Amniotic stem cell (primary cell): Measurements from ENCODE around the gene AKR1C1.
"Not testable (repeated sequence)": the region's sequence is repeated elsewhere in the genome, so short reads cannot be mapped to it uniquely, and the experiment has no call there.

ENCODE experiments used
- DNase-seq: peaks from one replicate; lab custom pipeline; 2025; lab: John Stamatoyannopoulos, UW

Gene AKR1C1

GRCh38 chr10:5019770-5020612 is 56.8 kb downstream of the AKR1C1 start:
- not testable (repeated sequence) for DNase-seq

DNA sequence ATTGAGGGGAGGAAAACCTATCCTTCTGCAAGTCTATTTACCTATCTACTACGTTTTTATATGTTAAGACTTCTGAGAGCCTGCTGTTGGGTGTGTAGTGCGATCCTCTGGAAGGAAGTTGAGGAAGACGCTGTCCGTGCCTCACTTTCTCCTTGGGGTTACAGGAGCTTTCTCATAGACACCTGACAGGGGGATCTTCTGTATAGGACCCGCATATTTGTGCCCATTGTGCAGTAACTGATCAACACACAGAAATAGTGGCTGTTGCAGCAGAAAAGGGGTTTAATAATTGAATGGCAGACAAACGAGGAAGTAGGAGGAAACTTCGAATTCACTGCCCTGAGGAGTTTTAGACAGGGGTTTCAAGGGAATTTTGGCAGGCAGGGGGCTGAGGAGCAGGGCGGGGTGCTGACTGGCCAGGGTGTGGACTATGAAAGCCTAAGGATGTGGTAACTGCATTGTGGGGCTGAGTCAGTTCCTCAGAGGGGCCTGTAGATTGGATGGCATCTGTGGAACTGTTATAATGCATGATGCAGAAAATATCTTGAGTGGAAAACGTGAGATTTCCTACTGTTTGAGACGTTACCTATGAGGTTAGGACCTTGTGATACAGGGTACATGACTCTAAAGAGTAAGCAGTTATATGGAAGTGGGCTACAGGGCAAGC is 58.5 kb downstream of the AKR1C1 start:
- not testable (repeated sequence) for DNase-seq

DNA sequence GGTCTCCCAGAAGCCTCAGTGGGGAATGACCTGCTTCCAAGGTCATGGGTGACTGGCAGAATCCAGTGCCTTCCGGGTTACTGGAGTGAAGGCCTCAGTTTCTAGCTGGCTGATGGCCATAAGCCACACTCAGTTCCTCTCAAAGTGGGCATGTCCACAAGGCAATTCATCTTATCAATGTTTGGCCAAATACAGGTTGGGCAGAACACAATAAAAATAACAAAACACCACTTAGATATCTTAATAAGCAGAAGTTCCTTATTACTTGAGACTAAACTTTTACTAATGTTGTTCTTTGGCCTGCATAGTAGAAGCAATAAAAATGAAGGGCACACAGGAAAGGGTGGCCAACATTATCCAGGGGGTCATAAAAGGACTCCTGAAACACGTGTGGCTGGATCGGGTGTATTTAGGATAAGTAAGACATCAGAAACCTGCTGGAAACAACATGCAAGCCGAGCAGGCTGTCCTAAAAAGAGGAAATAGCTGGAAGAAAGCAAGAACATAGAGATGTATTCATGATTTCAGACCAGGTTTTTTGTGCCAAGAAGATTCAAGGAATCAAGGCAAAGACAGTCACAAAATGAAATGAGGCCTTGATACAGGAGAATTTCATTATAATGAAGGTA is 60.1 kb downstream of the AKR1C1 start:
- DNase-seq, result no peak

- not testable (repeated sequence) for DNase-seq
Measured at GRCh38 chr10:5025461-5025881, 62.3 kb downstream of the AKR1C1 start.

DNA sequence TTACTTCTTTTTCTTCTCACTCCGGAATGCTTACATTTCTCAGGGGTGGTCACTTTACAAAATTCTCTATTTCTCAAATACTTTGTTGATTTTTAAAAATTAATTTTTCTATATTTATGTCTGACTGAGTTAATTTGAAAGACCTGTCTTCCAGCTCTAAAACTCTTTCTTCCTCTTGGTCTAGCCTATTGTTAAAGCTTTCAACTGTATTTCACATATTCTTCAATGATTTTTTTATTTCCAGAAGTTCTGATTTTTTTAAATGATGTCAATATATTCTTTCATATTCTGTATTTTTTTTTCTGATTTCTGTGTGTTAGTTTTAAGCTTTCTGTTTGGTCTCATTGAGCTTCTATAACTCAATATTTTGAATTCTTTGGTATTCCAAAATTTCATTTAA is 67.8 kb downstream of the AKR1C1 start:
- no peak for DNase-seq

DNA sequence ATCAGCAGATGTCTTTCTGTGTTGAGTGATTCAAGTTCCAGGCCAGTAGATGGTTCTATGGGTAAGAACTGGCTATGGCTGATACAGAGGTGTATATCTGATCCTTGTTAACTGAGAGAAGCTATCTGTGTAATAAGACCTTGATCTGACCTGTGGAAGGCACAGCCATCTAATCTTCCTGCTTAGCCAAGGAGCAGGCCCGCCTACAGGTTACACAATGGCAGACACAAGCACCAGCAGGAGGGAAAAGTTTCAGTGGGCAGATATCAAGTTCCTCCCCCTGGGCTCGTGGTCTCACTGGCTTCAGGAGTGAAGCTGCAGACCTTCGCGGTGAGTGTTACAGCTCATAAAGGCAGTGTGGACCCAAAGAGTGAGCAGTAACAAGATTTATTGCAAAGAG is 68.4 kb downstream of the AKR1C1 start:
- DNase-seq, result not testable (repeated sequence)

DNA sequence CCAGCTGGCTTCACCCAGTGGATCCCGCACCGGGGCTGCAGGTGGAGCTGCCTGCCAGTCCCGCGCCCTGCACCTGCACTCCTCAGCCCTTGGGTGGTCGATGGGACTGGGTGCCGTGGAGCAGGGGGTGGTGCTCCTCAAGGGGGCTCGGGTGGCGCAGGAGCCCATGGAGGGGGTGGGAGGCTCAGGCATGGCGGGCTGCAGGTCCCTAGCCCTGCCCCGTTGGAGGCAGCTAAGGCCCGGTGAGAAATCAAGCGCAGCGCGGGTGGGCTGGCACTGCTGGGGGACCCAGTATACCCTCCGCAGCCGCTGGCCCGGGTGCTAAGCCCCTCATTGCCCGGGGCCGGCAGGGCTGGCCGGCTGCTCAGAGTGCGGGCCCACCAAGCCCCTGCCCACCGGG is 69.2 kb downstream of the AKR1C1 start:
- DNase-seq, result not testable (repeated sequence)
